CD4-positive, alpha-beta memory T cell (primary cell): ENCODE data around the gene C9orf78. TPM values are rescaled to one million over a fixed set of nuclear protein-coding genes. Genes with fewer than 3 reads are reported as not detected.
A peak's percentile ranks its signal among the peaks of the same experiment; 100 is the strongest.

Source experiments
- CTCF ChIA-PET: fragments of 350-600 bp; sonication (Branson Sonifier 250); formaldehyde crosslinking; loops from one replicate; lab custom pipeline; 2021; ENCODE audit warnings: inconsistent platforms; ENCODE audit not compliant: partially characterized antibody; lab: Charles Lee
- POLR2A ChIA-PET: fragments of 350-600 bp; sonication (Branson Sonifier 250); formaldehyde crosslinking; loops from one replicate; lab custom pipeline; 2021; ENCODE audit not compliant: partially characterized antibody; lab: Charles Lee
- DNase-seq, 5 donors: peaks; one replicate each; pipeline versions ENCODE4 v3.0.0 to v3.0.0-alpha.2; 2020 to 2022; ENCODE audit warnings: mixed read lengths in 1 of 5
- H3K27ac ChIP-seq: one replicate; pipeline ENCODE4 v1.7.0; 2013; ENCODE audit warnings: low read depth, low read length
- H3K27me3 ChIP-seq: 2 replicates; pipeline ENCODE4 v1.7.0; 2013; ENCODE audit warnings: mild to moderate bottlenecking, low read length, moderate library complexity; ENCODE audit not compliant: insufficient read depth
- H3K36me3 ChIP-seq: 2 replicates; pipeline ENCODE4 v1.7.0; 2013; ENCODE audit warnings: mild to moderate bottlenecking, low read length, moderate library complexity; ENCODE audit not compliant: insufficient read depth
- H3K4me1 ChIP-seq: 2 replicates; pipeline ENCODE4 v1.7.0; 2013; ENCODE audit warnings: mild to moderate bottlenecking, low read length, moderate library complexity; ENCODE audit not compliant: insufficient read depth
- H3K4me3 ChIP-seq, 2 donors: one replicate each; pipeline ENCODE4 v1.7.0; 2013; ENCODE audit warnings: low read length in 2 of 2, mild to moderate bottlenecking in 1 of 2
- H3K9me3 ChIP-seq, 2 donors: one replicate each; pipeline ENCODE4 v1.7.0; 2013; ENCODE audit warnings: low read length in 2 of 2, control low read depth in 1 of 2; ENCODE audit not compliant: control insufficient read depth in 1 of 2
- H3K27ac Mint-ChIP-seq, 7 donors: one replicate each; pipeline ENCODE4 v1.8.0; 2020 to 2021; ENCODE audit warnings: mixed read lengths in 7 of 7, mild to moderate bottlenecking in 6 of 7, inconsistent platforms in 3 of 7, moderate library complexity in 3 of 7
- H3K27me3 Mint-ChIP-seq, 2 donors: one replicate each; pipeline ENCODE4 v1.8.0; 2020 to 2021; ENCODE audit warnings: mixed read lengths in 2 of 2
- H3K36me3 Mint-ChIP-seq, 2 donors: one replicate each; pipeline ENCODE4 v1.8.0; 2020 to 2021; ENCODE audit warnings: mixed read lengths in 2 of 2, inconsistent platforms in 1 of 2, mild to moderate bottlenecking in 1 of 2
- H3K4me1 Mint-ChIP-seq, 4 donors: one replicate each; pipeline ENCODE4 v1.8.0; 2020 to 2021; ENCODE audit warnings: mixed read lengths in 4 of 4, mild to moderate bottlenecking in 1 of 4
- H3K4me3 Mint-ChIP-seq, 8 donors: one replicate each; pipeline ENCODE4 v1.8.0; 2020 to 2021; ENCODE audit warnings: mixed read lengths in 8 of 8, mild to moderate bottlenecking in 7 of 8, moderate library complexity in 6 of 8, inconsistent platforms in 3 of 8
- H3K9me3 Mint-ChIP-seq, 8 donors: one replicate each; pipeline ENCODE4 v1.8.0; 2020 to 2021; ENCODE audit warnings: mixed read lengths in 8 of 8, mild to moderate bottlenecking in 5 of 8, inconsistent platforms in 3 of 8, moderate library complexity in 1 of 8
- intact Hi-C: fragments of 100-400 bp; cut with micrococcal nuclease; formaldehyde crosslinking; loops from one replicate; pipeline ENCODE4 v1.15.1; 2023
- polyA plus RNA-seq, 2 donors: library from polyadenylated mRNA; unstranded; fragments of 300-500 nt; fragmentation: Illumina TruSeq; gene quantifications; one replicate each; pipeline ENCODE4 v1.2.3, GENCODE V29; 2021
- total RNA-seq, 2 experiments: library from RNA; stranded (reverse); gene quantifications; one replicate each; pipeline ENCODE4 v1.2.3, GENCODE V29; 2021

Gene C9orf78
- total and polyA plus RNA-seq, 4 experiments from 2014 or later: 95.5 to 206 (median 150) TPM

GRCh38 chr9:129823935-129824601 lies 11.0 kb downstream of the C9orf78 start, which contains the start of gene TOR1A:
TSS of gene TOR1A (minus strand) at chr9:129824136. CDS start at chr9:129824085, 51 bp downstream.
- Mint-ChIP-seq H3K4me3 (peak within 1 kb of the TSS; percentile 84 to 91 (median 88)), H3K27me3 (no peaks in the 10 kb centered on the region), H3K36me3 (peaks cover 12 to 38% of the 10 kb centered on the region in 2 donors), H3K9me3 (no peaks in the 10 kb centered on the region), H3K4me1 (peaks cover 8 to 18% (median 13%) of the 10 kb centered on the region in 4 donors), H3K27ac (peak within 1 kb of the TSS; percentile 73 to 95 (median 88))
- POLR2A ChIA-PET: interaction anchor here (0.6 to 4.3 kb wide), 8 partner anchors 12 to 216 kb away, joined by 3 to 40 read pairs (median 4); partner anchors contain the start of genes C9orf78, TOR1B and USP20
- H3K9me3 ChIP-seq: no peaks in the 10 kb centered on the region
- peak within 1 kb of the TSS; percentile 24 to 73 for H3K4me3 ChIP-seq
- CTCF ChIA-PET: no interaction called here
- DNase-seq: peak; percentile 89 to 95 (median 90)
- intact Hi-C loops: loop anchor here (1.0 kb wide), 5 partner anchors 11 to 214 kb away; partner anchors contain the start of genes C9orf78, TOR1B and USP20
- peak within 1 kb of the TSS; percentile 62 for H3K27ac ChIP-seq
- peaks cover 8% of the 10 kb centered on the region for H3K4me1 ChIP-seq
- H3K36me3 ChIP-seq: peaks cover 33% of the 10 kb centered on the region
- no peaks in the 10 kb centered on the region for H3K27me3 ChIP-seq

DNA sequence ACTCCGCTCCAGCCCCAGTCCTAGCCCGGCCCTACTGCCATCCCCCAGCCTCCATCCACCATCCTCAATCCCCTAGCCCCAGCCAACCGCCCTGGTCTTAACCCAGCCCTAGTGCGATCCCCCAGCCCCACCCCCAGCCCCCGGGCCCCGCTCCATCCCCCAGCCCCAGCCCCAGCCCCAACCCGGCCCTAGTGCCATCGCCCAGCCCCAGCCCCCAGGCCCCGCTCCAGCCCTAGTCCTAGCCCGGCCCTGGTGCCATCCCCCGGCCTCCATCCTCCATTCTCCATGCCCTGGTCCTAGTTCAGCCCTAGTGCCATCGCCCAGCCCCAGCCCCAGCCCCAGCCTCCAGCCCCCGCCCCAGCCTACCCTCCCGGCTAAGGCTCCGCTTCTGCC lies 11.5 kb downstream of the C9orf78 start:
- intact Hi-C loops: no loop called here
- POLR2A ChIA-PET: interaction anchor here (1.0 to 4.3 kb wide), 6 partner anchors 12 to 217 kb away, joined by 3 to 40 read pairs (median 4); partner anchors contain the start of genes C9orf78, TOR1B and USP20
- peak overlapping the region in 1 of 2 donors; percentile 73 for H3K4me3 ChIP-seq
- no peaks in the 10 kb centered on the region for H3K9me3 ChIP-seq
- Mint-ChIP-seq H3K27ac (peak overlapping the region in 5 of 7 donors; percentile 35 to 88 (median 78)), H3K4me3 (peak overlapping the region; percentile 84 to 91 (median 88)), H3K27me3 (no peaks in the 10 kb centered on the region), H3K36me3 (peaks cover 11 to 38% of the 10 kb centered on the region in 2 donors), H3K9me3 (no peaks in the 10 kb centered on the region), H3K4me1 (peaks cover 12 to 24% (median 15%) of the 10 kb centered on the region in 4 donors)
- no peaks in the 10 kb centered on the region for H3K27me3 ChIP-seq
- no peak for DNase-seq
- CTCF ChIA-PET: no interaction called here
- H3K36me3 ChIP-seq: peaks cover 33% of the 10 kb centered on the region
- H3K4me1 ChIP-seq: peaks cover 8% of the 10 kb centered on the region
- H3K27ac ChIP-seq: peak overlapping the region; percentile 62

GRCh38 chr9:129822898-129823541 lies 12.1 kb downstream of the C9orf78 start:
- Mint-ChIP-seq H3K4me3 (peak overlapping the region; percentile 78 to 91 (median 88)), H3K4me1 (peaks cover 12 to 24% (median 17%) of the 10 kb centered on the region in 4 donors), H3K36me3 (peaks cover 13 to 38% of the 10 kb centered on the region in 2 donors), H3K27ac (peak overlapping the region in 6 of 7 donors; percentile 24 to 92 (median 66)), H3K9me3 (no peaks in the 10 kb centered on the region), H3K27me3 (no peaks in the 10 kb centered on the region)
- CTCF ChIA-PET: no interaction called here
- POLR2A ChIA-PET: interaction anchor here (1.0 to 4.3 kb wide), 7 partner anchors 11 to 217 kb away, joined by 3 to 40 read pairs (median 4); partner anchors contain the start of genes C9orf78, TOR1B and USP20
- H3K27ac ChIP-seq: peak overlapping the region; percentile 49
- peaks cover 36% of the 10 kb centered on the region for H3K36me3 ChIP-seq
- H3K27me3 ChIP-seq: no peaks in the 10 kb centered on the region
- peaks cover 8% of the 10 kb centered on the region for H3K4me1 ChIP-seq
- intact Hi-C loops: no loop called here
- H3K4me3 ChIP-seq: peak overlapping the region; percentile 24 to 59
- H3K9me3 ChIP-seq: no peaks in the 10 kb centered on the region
- peak in 1 of 5 donors; percentile 59 for DNase-seq

DNA sequence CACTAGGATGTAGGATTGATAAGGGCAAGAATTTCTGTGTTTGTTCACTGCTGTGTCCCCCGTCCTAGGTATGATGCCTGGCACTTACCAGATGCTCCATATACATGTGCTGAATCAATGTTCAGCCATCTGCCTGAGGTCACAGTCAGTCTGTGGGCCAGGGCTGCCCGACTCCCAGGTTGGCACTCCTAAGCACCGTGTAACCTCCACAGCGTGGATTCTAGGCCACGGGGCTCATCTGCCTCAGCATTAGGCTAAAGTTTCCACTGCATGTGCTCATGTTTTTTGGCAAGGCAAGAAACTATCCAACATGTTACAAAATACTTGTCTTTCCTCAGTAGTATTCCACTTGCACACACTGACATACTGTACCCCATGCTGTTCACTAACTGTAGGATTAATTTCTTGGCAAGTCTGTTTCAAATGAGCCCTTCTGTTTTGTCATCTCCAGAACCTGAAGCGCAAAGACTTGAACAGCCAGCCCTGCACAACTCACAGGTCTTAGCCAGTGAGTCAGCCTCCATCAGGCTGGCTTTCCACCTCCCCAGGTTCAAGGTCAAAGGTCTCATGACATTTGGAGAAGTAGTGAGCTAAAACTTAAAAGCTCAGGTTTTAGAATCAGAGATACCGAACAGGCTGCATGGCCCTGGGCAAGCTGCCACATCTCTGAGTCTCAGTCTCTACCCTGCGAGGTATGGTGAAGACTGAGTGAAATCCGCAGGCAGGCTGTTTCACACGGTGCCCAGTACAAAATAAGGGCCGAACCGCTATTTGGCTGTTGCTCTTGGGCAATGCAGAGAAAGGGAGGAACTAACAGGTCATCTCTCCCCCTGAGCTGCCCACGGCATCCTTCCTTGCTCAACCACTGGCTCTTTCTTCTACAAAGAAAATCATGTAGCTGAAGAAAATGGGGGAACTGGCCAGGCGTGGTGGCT lies 18.3 kb downstream of the C9orf78 start:
- intact Hi-C loops: no loop called here
- no peak overlapping the region for H3K27ac ChIP-seq
- no peaks in the 10 kb centered on the region for H3K4me1 ChIP-seq
- CTCF ChIA-PET: no interaction called here
- no peak overlapping the region for H3K4me3 Mint-ChIP-seq
- peaks cover 11 to 23% (median 16%) of the 10 kb centered on the region in 4 donors for H3K4me1 Mint-ChIP-seq
- no peaks in the 10 kb centered on the region for H3K27me3 ChIP-seq
- no peak for DNase-seq
- H3K27ac Mint-ChIP-seq: peak overlapping the region in 4 of 7 donors; percentile 27 to 85 (median 56)
- no peaks in the 10 kb centered on the region for H3K9me3 ChIP-seq
- H3K27me3 Mint-ChIP-seq: no peaks in the 10 kb centered on the region
- no peak overlapping the region for H3K4me3 ChIP-seq
- peaks cover 19 to 60% of the 10 kb centered on the region in 2 donors for H3K36me3 Mint-ChIP-seq
- H3K9me3 Mint-ChIP-seq: no peaks in the 10 kb centered on the region
- peaks cover 63% of the 10 kb centered on the region for H3K36me3 ChIP-seq
- POLR2A ChIA-PET: interaction anchor here (0.6 kb wide), 1 partner anchor 50 kb away, joined by 3 read pairs; no protein-coding TSS in a partner anchor

DNA sequence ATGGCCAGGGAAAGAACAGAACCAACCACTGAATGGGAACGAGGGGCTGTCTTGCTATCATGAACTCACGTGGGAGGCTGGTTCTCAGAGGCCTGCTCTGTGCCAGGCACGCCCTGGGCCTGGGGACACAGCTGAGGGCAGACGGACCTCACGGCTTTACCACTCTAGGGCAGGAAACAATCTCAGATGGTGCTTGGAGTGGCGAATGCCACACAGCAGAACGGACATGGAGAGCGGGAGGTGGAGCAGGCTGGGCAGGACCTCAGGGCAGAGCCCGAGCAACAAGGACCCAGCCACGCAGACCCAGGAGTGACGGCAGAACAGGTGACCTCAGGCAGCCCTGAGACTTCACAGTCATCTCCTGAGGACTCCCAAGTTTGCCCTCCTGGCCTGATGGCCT lies 19.8 kb downstream of the C9orf78 start:
- Histone ChIP-seq H3K4me1 (peaks cover 7% of the 10 kb centered on the region), H3K36me3 (peaks cover 51% of the 10 kb centered on the region), H3K9me3 (no peaks in the 10 kb centered on the region), H3K27ac (no peak overlapping the region), H3K27me3 (no peaks in the 10 kb centered on the region), H3K4me3 (no peak overlapping the region)
- H3K27ac Mint-ChIP-seq: peak overlapping the region in 2 of 7 donors; percentile 32 to 47
- no peaks in the 10 kb centered on the region for H3K27me3 Mint-ChIP-seq
- H3K4me1 Mint-ChIP-seq: peaks cover 11 to 25% (median 18%) of the 10 kb centered on the region in 4 donors
- H3K4me3 Mint-ChIP-seq: no peak overlapping the region
- H3K9me3 Mint-ChIP-seq: no peaks in the 10 kb centered on the region
- DNase-seq: no peak
- CTCF ChIA-PET: no interaction called here
- intact Hi-C loops: no loop called here
- peaks cover 19 to 68% of the 10 kb centered on the region in 2 donors for H3K36me3 Mint-ChIP-seq
- POLR2A ChIA-PET: no interaction called here

DNA sequence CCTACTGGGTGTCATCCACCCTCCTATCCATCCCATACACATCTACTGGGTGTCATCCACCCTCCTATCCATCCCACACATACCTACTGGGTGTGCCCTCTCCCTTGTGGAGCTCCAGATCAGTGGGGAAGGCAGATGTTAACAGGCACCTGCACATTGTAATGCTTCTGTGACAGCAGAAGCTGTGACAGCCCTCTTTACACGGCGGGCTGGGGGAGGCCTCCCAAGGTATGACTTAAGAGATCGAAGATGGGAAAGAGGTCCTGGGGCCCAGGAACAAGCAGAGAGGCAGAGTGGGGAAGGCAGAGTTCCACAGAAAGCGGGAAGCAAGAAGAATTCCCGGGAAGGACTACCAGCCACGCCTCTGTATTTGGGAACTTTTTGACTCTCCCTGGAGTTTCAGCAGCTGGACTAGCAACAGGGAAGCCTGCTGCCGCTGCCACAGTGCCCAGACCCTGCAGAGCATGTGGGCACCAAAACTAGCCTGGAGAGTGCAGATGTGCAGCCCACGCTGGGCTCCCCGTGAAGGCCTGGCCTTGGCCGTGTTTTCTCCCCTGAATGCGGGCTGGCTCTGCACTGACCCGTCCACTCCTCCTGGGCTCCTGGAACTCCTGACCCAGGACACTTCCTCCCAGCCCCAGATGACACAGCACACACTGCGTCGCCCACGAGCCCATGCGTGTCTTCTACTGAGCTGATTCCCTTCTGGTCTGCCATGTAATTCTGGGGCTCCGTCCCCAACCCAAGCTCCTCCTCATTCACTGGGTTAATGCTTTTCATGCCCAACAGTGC lies 20.4 kb downstream of the C9orf78 start:
- no peak overlapping the region for H3K27ac ChIP-seq
- H3K4me1 ChIP-seq: peaks cover 7% of the 10 kb centered on the region
- intact Hi-C loops: no loop called here
- H3K9me3 ChIP-seq: no peaks in the 10 kb centered on the region
- no peak overlapping the region for H3K4me3 ChIP-seq
- POLR2A ChIA-PET: no interaction called here
- peaks cover 11 to 31% (median 18%) of the 10 kb centered on the region in 4 donors for H3K4me1 Mint-ChIP-seq
- no peak for DNase-seq
- no peak overlapping the region for H3K4me3 Mint-ChIP-seq
- peaks cover 23 to 72% of the 10 kb centered on the region in 2 donors for H3K36me3 Mint-ChIP-seq
- H3K27me3 ChIP-seq: no peaks in the 10 kb centered on the region
- peaks cover 55% of the 10 kb centered on the region for H3K36me3 ChIP-seq
- CTCF ChIA-PET: no interaction called here
- H3K9me3 Mint-ChIP-seq: no peaks in the 10 kb centered on the region
- peak overlapping the region in 4 of 7 donors; percentile 32 to 65 (median 44) for H3K27ac Mint-ChIP-seq
- no peaks in the 10 kb centered on the region for H3K27me3 Mint-ChIP-seq
